DOHH2 (cell line): ENCODE results near the gene EML5.

Experiments
- H3F3A ChIP-seq: fragments of 200-600 bp; sonication (generic), shearing (Covaris generic); 2 replicates; pipeline ENCODE4 v1.6.0; 2016; ENCODE audit warnings: antibody characterized with exemption, mild to moderate bottlenecking; ENCODE audit not compliant: control insufficient read depth, insufficient read depth
- H3K27ac ChIP-seq: fragments of 200-600 bp; sonication (generic); 2 replicates; pipeline ENCODE4 v1.5.1; 2014; ENCODE audit warnings: low read depth, mild to moderate bottlenecking, low read length, moderate library complexity
- H3K27me3 ChIP-seq: fragments of 200-600 bp; sonication (generic); 2 replicates; pipeline ENCODE4 v1.6.1; 2014; ENCODE audit warnings: mild to moderate bottlenecking, low read length, mixed read lengths; ENCODE audit not compliant: control insufficient read depth
- H3K36me3 ChIP-seq: fragments of 200-600 bp; sonication (generic); 2 replicates; pipeline ENCODE4 v1.6.1; 2014; ENCODE audit warnings: mild to moderate bottlenecking, low read length, moderate library complexity, mixed read lengths; ENCODE audit not compliant: control insufficient read depth
- H3K4me1 ChIP-seq: fragments of 200-600 bp; sonication (generic); 2 replicates; pipeline ENCODE4 v1.6.1; 2014; ENCODE audit warnings: mild to moderate bottlenecking, low read length, mixed read lengths; ENCODE audit not compliant: control insufficient read depth
- H3K4me2 ChIP-seq: fragments of 200-600 bp; sonication (generic); 2 replicates; pipeline ENCODE4 v1.6.0; 2014; ENCODE audit warnings: mild to moderate bottlenecking, low read length, moderate library complexity
- H3K4me3 ChIP-seq: fragments of 200-600 bp; sonication (generic); 2 replicates; pipeline ENCODE4 v1.5.1; 2014; ENCODE audit warnings: mild to moderate bottlenecking, low read length, mixed read lengths
- H3K79me2 ChIP-seq: fragments of 200-600 bp; sonication (generic); 2 replicates; pipeline ENCODE4 v1.6.1; 2014; ENCODE audit warnings: mild to moderate bottlenecking, low read length, mixed read lengths; ENCODE audit not compliant: control insufficient read depth
- H3K9me2 ChIP-seq: fragments of 200-600 bp; sonication (generic); replicated peaks from 2 replicates; pipeline ENCODE4 v1.6.1; 2014; ENCODE audit warnings: mild to moderate bottlenecking, low read length, mixed read lengths; ENCODE audit not compliant: control insufficient read depth
- H3K9me3 ChIP-seq: fragments of 200-600 bp; sonication (generic); 2 replicates; pipeline ENCODE4 v1.6.1; 2014; ENCODE audit warnings: antibody characterized with exemption, low read length, mixed read lengths; ENCODE audit not compliant: control insufficient read depth, insufficient read depth
- H4K20me1 ChIP-seq: fragments of 200-600 bp; sonication (generic); 2 replicates; pipeline ENCODE4 v1.6.0; 2014; ENCODE audit warnings: low read depth, mild to moderate bottlenecking, antibody characterized with exemption, low read length, moderate library complexity; ENCODE audit not compliant: control insufficient read depth, insufficient read depth
- CTCF ChIP-seq: fragments of 200-600 bp; sonication (generic); IDR thresholded peaks from one replicate; pipeline ENCODE4 v1.5.1; 2014; ENCODE audit warnings: antibody characterized with exemption, mild to moderate bottlenecking, low read depth, low read length; ENCODE audit not compliant: poor library complexity, severe bottlenecking
- EZH2phosphoT487 ChIP-seq: fragments of 200-600 bp; sonication (generic); IDR thresholded peaks from 2 replicates; pipeline ENCODE4 v1.6.1; 2017; ENCODE audit warnings: borderline replicate concordance, mild to moderate bottlenecking, antibody characterized with exemption, low read length, moderate library complexity, mixed read lengths

EML5 gene

GRCh38 chr14:88808359-88808758 lies 15.6 kb upstream of the EML5 start:
- H3K79me2 ChIP-seq: no peaks in the 10 kb centered on the region
- H3K36me3 ChIP-seq: no peaks in the 10 kb centered on the region
- H3K27me3 ChIP-seq: peaks cover 14% of the 10 kb centered on the region
- H3K9me3 ChIP-seq: no peaks in the 10 kb centered on the region
- no peak overlapping the region for H3K27ac ChIP-seq
- TF ChIP-seq CTCF (no peak), EZH2phosphoT487 (no peak)
- no peaks in the 10 kb centered on the region for H3F3A ChIP-seq
- H4K20me1 ChIP-seq: no peaks in the 10 kb centered on the region
- no peak overlapping the region for H3K4me3 ChIP-seq
- H3K4me1 ChIP-seq: no peaks in the 10 kb centered on the region
- no peaks in the 10 kb centered on the region for H3K9me2 ChIP-seq
- H3K4me2 ChIP-seq: no peak overlapping the region

GRCh38 chr14:88804477-88804876 lies 11.7 kb upstream of the EML5 start:
- H3K27me3 ChIP-seq: peaks cover 7% of the 10 kb centered on the region
- no peak for TF ChIP-seq EZH2phosphoT487
- TF ChIP-seq CTCF: no peak
- H3K27ac ChIP-seq: no peak overlapping the region
- H4K20me1 ChIP-seq: no peaks in the 10 kb centered on the region
- H3K9me2 ChIP-seq: no peaks in the 10 kb centered on the region
- H3K4me3 ChIP-seq: no peak overlapping the region
- H3K36me3 ChIP-seq: no peaks in the 10 kb centered on the region
- no peak overlapping the region for H3K4me2 ChIP-seq
- no peaks in the 10 kb centered on the region for H3K4me1 ChIP-seq
- H3K9me3 ChIP-seq: no peaks in the 10 kb centered on the region
- H3K79me2 ChIP-seq: no peaks in the 10 kb centered on the region
- H3F3A ChIP-seq: no peaks in the 10 kb centered on the region

- no peaks in the 10 kb centered on the region for H3K4me1 ChIP-seq
- H3K4me3 ChIP-seq: no peak overlapping the region
- H3K27ac ChIP-seq: no peak overlapping the region
- no peaks in the 10 kb centered on the region for H3F3A ChIP-seq
- H3K9me3 ChIP-seq: no peaks in the 10 kb centered on the region
- TF ChIP-seq EZH2phosphoT487 (no peak), CTCF (no peak)
- H4K20me1 ChIP-seq: no peaks in the 10 kb centered on the region
- peaks cover 7% of the 10 kb centered on the region for H3K27me3 ChIP-seq
- H3K36me3 ChIP-seq: no peaks in the 10 kb centered on the region
- no peaks in the 10 kb centered on the region for H3K9me2 ChIP-seq
- H3K79me2 ChIP-seq: no peaks in the 10 kb centered on the region
- H3K4me2 ChIP-seq: no peak overlapping the region
Measured at GRCh38 chr14:88804035-88804434, 11.3 kb upstream of the EML5 start.

- no peaks in the 10 kb centered on the region for H3K4me1 ChIP-seq
- H3K9me2 ChIP-seq: no peaks in the 10 kb centered on the region
- no peaks in the 10 kb centered on the region for H3K36me3 ChIP-seq
- H3K79me2 ChIP-seq: no peaks in the 10 kb centered on the region
- H4K20me1 ChIP-seq: no peaks in the 10 kb centered on the region
- no peak overlapping the region for H3K4me3 ChIP-seq
- H3K4me2 ChIP-seq: no peak overlapping the region
- H3K9me3 ChIP-seq: no peaks in the 10 kb centered on the region
- no peak overlapping the region for H3K27ac ChIP-seq
- H3K27me3 ChIP-seq: peaks cover 11% of the 10 kb centered on the region
- TF ChIP-seq EZH2phosphoT487 (no peak), CTCF (no peak)
- H3F3A ChIP-seq: no peaks in the 10 kb centered on the region
Measured at GRCh38 chr14:88802596-88802995, 9.8 kb upstream of the EML5 start.
